Measurements from ENCODE around the gene EXD3. TPM values are rescaled to one million over a fixed set of nuclear protein-coding genes. Genes with fewer than 3 reads are reported as not detected.
"Not testable (repeated sequence)": the region's sequence is repeated elsewhere in the genome, so short reads cannot be mapped to it uniquely, and the experiment has no call there.

Gene EXD3
- 11.3 TPM for total RNA-seq
- long read RNA-seq, partial matches to known transcripts: 6 of 29 reads
- long read RNA-seq, other reads (novel, unspliced or antisense): 18 of 29 reads

GRCh38 chr9:137422604-137423513 is at the start of gene EXD3, which contains the start of gene NOXA1:
Gene EXD3 (minus strand): TSS chr9:137423162. CDS start chr9:137395357, 27,805 bp downstream.
Gene NOXA1 (plus strand): TSS chr9:137423393. CDS start chr9:137423530, 137 bp downstream.
- peak; percentile 96 for DNase-seq (ENCODE audit: low spot score)
- intact Hi-C loops (cut with DNase I): no loop called here

- DNase-seq (ENCODE audit: low spot score): no peak
- intact Hi-C loops (cut with DNase I): no loop called here
These were observed 47.8 kb upstream of the EXD3 start for GRCh38 chr9:137470785-137471184.

- intact Hi-C loops (cut with DNase I): no loop called here
- DNase-seq (ENCODE audit: low spot score): peak; percentile 35
These were observed 44.9 kb upstream of the EXD3 start for GRCh38 chr9:137467896-137468295.

GRCh38 chr9:137467161-137467581 is 44.2 kb upstream of the EXD3 start:
- peak; percentile 68 for DNase-seq (ENCODE audit: low spot score)
- intact Hi-C loops (cut with DNase I): no loop called here

- peak; percentile 22 for DNase-seq (ENCODE audit: low spot score)
- intact Hi-C loops (cut with DNase I): not testable (repeated sequence)
These were observed 43.6 kb upstream of the EXD3 start for GRCh38 chr9:137466389-137467085.

- intact Hi-C loops (cut with DNase I): no loop called here
- DNase-seq (ENCODE audit: low spot score): peak; percentile 60
These were observed 42.9 kb upstream of the EXD3 start for GRCh38 chr9:137465720-137466388.

GRCh38 chr9:137465000-137465719 is 42.2 kb upstream of the EXD3 start:
- intact Hi-C loops (cut with DNase I): no loop called here
- DNase-seq (ENCODE audit: low spot score): peak; percentile 66

- DNase-seq (ENCODE audit: low spot score): peak; percentile 74
- intact Hi-C loops (cut with DNase I): no loop called here
These were observed 41.5 kb upstream of the EXD3 start for GRCh38 chr9:137464291-137464999.

- intact Hi-C loops (cut with DNase I): no loop called here
These were observed 40.9 kb upstream of the EXD3 start for GRCh38 chr9:137463931-137464290.

GRCh38 chr9:137462986-137463930 is 40.3 kb upstream of the EXD3 start:
- peak; percentile 47 for DNase-seq (ENCODE audit: low spot score)

More at GRCh38 chr9:137463931-137464290, 40.9 kb upstream of the EXD3 start:
- peak; percentile 53 for DNase-seq (ENCODE audit: low spot score)

GRCh38 chr9:137462396-137462985 is 39.5 kb upstream of the EXD3 start:
- intact Hi-C loops (cut with DNase I): no loop called here
- peak; percentile 69 for DNase-seq (ENCODE audit: low spot score)

More at GRCh38 chr9:137462986-137463930, 40.3 kb upstream of the EXD3 start:
- intact Hi-C loops (cut with DNase I): no loop called here

- intact Hi-C loops (cut with DNase I): no loop called here
- peak; percentile 69 for DNase-seq (ENCODE audit: low spot score)
These were observed 38.9 kb upstream of the EXD3 start for GRCh38 chr9:137461663-137462395.

- intact Hi-C loops (cut with DNase I): no loop called here
- no peak for DNase-seq (ENCODE audit: low spot score)
These were observed 38.3 kb upstream of the EXD3 start for GRCh38 chr9:137461316-137461662.

- intact Hi-C loops (cut with DNase I): no loop called here
- peak; percentile 76 for DNase-seq (ENCODE audit: low spot score)
These were observed 37.7 kb upstream of the EXD3 start for GRCh38 chr9:137460363-137461315.

GRCh38 chr9:137459601-137460362 is 36.8 kb upstream of the EXD3 start:
- DNase-seq (ENCODE audit: low spot score): peak; percentile 64

More at GRCh38 chr9:137459601-137460362, 36.8 kb upstream of the EXD3 start:
- intact Hi-C loops (cut with DNase I): no loop called here
